Progenitor cell of endocrine pancreas (in vitro differentiated cells): ENCODE data around the gene SNRNP35. TPM values are rescaled to one million over a fixed set of nuclear protein-coding genes. Genes with fewer than 3 reads are reported as not detected.
"Not testable (repeated sequence)": the region's sequence is repeated elsewhere in the genome, so short reads cannot be mapped to it uniquely, and the experiment has no call there.

ENCODE experiments used
- DNase-seq: peaks from one replicate; pipeline ENCODE4 v3.0.0; 2021; ENCODE audit warnings: low spot score; ENCODE audit not compliant: unreplicated experiment
- H3K27ac Mint-ChIP-seq: 2 replicates; pipeline ENCODE4 v1.8.0; 2021; ENCODE audit warnings: mild to moderate bottlenecking, moderate library complexity, mixed read lengths
- H3K27me3 Mint-ChIP-seq: 2 replicates; pipeline ENCODE4 v1.8.0; 2021; ENCODE audit warnings: mixed read lengths
- H3K36me3 Mint-ChIP-seq: 2 replicates; pipeline ENCODE4 v1.8.0; 2022; ENCODE audit warnings: mixed read lengths; ENCODE audit not compliant: insufficient read depth
- H3K4me1 Mint-ChIP-seq: 2 replicates; pipeline ENCODE4 v1.8.0; 2021; ENCODE audit warnings: low read depth, mixed read lengths
- H3K4me3 Mint-ChIP-seq: 2 replicates; pipeline ENCODE4 v1.8.0; 2021; ENCODE audit warnings: low read depth, mild to moderate bottlenecking, moderate library complexity, mixed read lengths
- H3K9me3 Mint-ChIP-seq: 2 replicates; pipeline ENCODE4 v1.8.0; 2021; ENCODE audit warnings: low read depth, mixed read lengths
- CTCF ChIP-seq: fragments of 200-600 bp; sonication (generic); IDR thresholded peaks from one replicate; pipeline ENCODE4 v1.5.0; 2021; ENCODE audit warnings: antibody characterized with exemption, mild to moderate bottlenecking; ENCODE audit not compliant: unreplicated experiment
- total RNA-seq: library from RNA; stranded (reverse); gene quantifications from 2 replicates; pipeline ENCODE4 v1.2.1, GENCODE V29; 2021

Gene SNRNP35
- total RNA-seq, 1 donor from 2014 or later: 29.2 TPM

- H3K36me3 Mint-ChIP-seq: peaks cover 22% of the 10 kb centered on the region
- H3K9me3 Mint-ChIP-seq: no peaks in the 10 kb centered on the region
- no peak overlapping the region for H3K4me3 Mint-ChIP-seq
- H3K27ac Mint-ChIP-seq: no peak overlapping the region
- H3K27me3 Mint-ChIP-seq: no peaks in the 10 kb centered on the region
- TF ChIP-seq CTCF: no peak
- no peaks in the 10 kb centered on the region for H3K4me1 Mint-ChIP-seq
- DNase-seq: no peak
These were observed 55.9 kb downstream of the SNRNP35 start for GRCh38 chr12:123513805-123514204.

GRCh38 chr12:123514582-123515221, 56.8 kb downstream of the SNRNP35 start:
- DNase-seq, H3K27ac Mint-ChIP-seq, H3K4me3 Mint-ChIP-seq, H3K27me3 Mint-ChIP-seq, H3K9me3 Mint-ChIP-seq, H3K4me1 Mint-ChIP-seq: not testable (repeated sequence)
- H3K36me3 Mint-ChIP-seq: peaks cover 28% of the 10 kb centered on the region

GRCh38 chr12:123516216-123516780, 58.4 kb downstream of the SNRNP35 start:
- Mint-ChIP-seq H3K4me3 (no peak overlapping the region), H3K4me1 (peaks cover 7% of the 10 kb centered on the region), H3K27me3 (no peaks in the 10 kb centered on the region), H3K9me3 (no peaks in the 10 kb centered on the region), H3K27ac (peak overlapping the region; percentile 71), H3K36me3 (peaks cover 36% of the 10 kb centered on the region)
- TF ChIP-seq CTCF: no peak
- no peak for DNase-seq

Other genes starting within 250 kb of the SNRNP35 start
- gene MPHOSPH9, start 225.0 kb upstream of the SNRNP35 start, total RNA-seq: 36.7 and 39.3 TPM in 2 replicates
- gene MTRFR, start 224.7 kb upstream of the SNRNP35 start, total RNA-seq: 15.1 and 16.3 TPM in 2 replicates
- 182 and 184 TPM in 2 replicates for gene CDK2AP1, start 186.3 kb upstream of the SNRNP35 start, total RNA-seq
- gene SBNO1, start 93.3 kb upstream of the SNRNP35 start, total RNA-seq: 45.7 and 46.9 TPM in 2 replicates
- 42.4 and 48.9 TPM in 2 replicates for gene KMT5A, start 74.0 kb upstream of the SNRNP35 start, total RNA-seq
- 2.8 TPM in 2 replicates for gene RILPL2, start 21.5 kb upstream of the SNRNP35 start, total RNA-seq
- 25.4 and 26.2 TPM in 2 replicates for gene RILPL1, start 75.6 kb downstream of the SNRNP35 start, total RNA-seq
- 178 and 188 TPM in 2 replicates for gene TMED2, start 126.4 kb downstream of the SNRNP35 start, total RNA-seq
- 33.0 and 33.5 TPM in 2 replicates for gene DDX55, start 144.0 kb downstream of the SNRNP35 start, total RNA-seq
- gene EIF2B1, start 175.5 kb downstream of the SNRNP35 start, total RNA-seq: 46.8 and 48.4 TPM in 2 replicates
- gene GTF2H3, start 175.7 kb downstream of the SNRNP35 start, total RNA-seq: 32.7 and 34.8 TPM in 2 replicates
- gene TCTN2, start 213.0 kb downstream of the SNRNP35 start, total RNA-seq: 35.5 and 37.6 TPM in 2 replicates